ENCODE measurements around the gene ARHGEF1. TPM values are rescaled to one million over a fixed set of nuclear protein-coding genes. Genes with fewer than 3 reads are reported as not detected.
A peak's percentile ranks its signal among the peaks of the same experiment; 100 is the strongest.

Gene ARHGEF1
- total RNA-seq (2022) (106 and 108 TPM in 2 replicates), Bru-seq, nascent RNA (percentile 66 among the genes with signal in this experiment), BruChase-seq, experiment 1, labeled RNA remaining after a 6-hour chase (percentile 83 among the genes with signal in this experiment), BruChase-seq, experiment 2, labeled RNA remaining after a 2-hour chase (percentile 75 among the genes with signal in this experiment)
- long read RNA-seq, transcript ARHGEF1-201 (29 exons, 3,171 nt): minor isoform, 27 of 245 reads
- long read RNA-seq, transcript ARHGEF1-203 (29 exons, 3,243 nt): major isoform, 108 of 245 reads
- long read RNA-seq, partial matches to known transcripts: 60 of 245 reads
- long read RNA-seq, other reads (novel, unspliced or antisense): 48 of 245 reads

GRCh38 chr19:41882568-41883462 is at the start of gene ARHGEF1:
ARHGEF1 (plus strand) TSS chr19:41883184; CDS start chr19:41888083, 4,899 bp downstream.
- H3K36me3 Mint-ChIP-seq (ENCODE audit: insufficient read depth, unreplicated experiment): peaks cover 15% of the 10 kb centered on the region
- no peaks in the 10 kb centered on the region for H3K27me3 Mint-ChIP-seq (ENCODE audit: insufficient read depth, unreplicated experiment)
- TF ChIP-seq CTCF (IDR thresholded peaks at IDR 0.05; ENCODE audit: unreplicated experiment): no peak
- POLR2A ChIA-PET: interaction anchor here (0.6 to 9.8 kb wide), 10 partner anchors 9 to 194 kb away, joined by 3 to 125 read pairs (median 8); partner anchors contain the start of genes RABAC1, RPS19 and ZNF574
- peak; percentile 49 for DNase-seq (ENCODE audit: unreplicated experiment)
- no peaks in the 10 kb centered on the region for H3K9me3 Mint-ChIP-seq (ENCODE audit: unreplicated experiment)
- H3K27ac Mint-ChIP-seq (ENCODE audit: low read depth, unreplicated experiment): peak within 1 kb of the TSS; percentile 95
- intact Hi-C loops (cut with micrococcal nuclease): no loop called here
- peaks cover 24% of the 10 kb centered on the region for H3K4me1 Mint-ChIP-seq (ENCODE audit: insufficient read depth, unreplicated experiment)
- H3K4me3 Mint-ChIP-seq (ENCODE audit: unreplicated experiment): peak within 1 kb of the TSS; percentile 77
- CTCF ChIA-PET: interaction anchor here (0.5 to 2.0 kb wide), 6 partner anchors 9 to 329 kb away, joined by 3 to 6 read pairs (median 4); no protein-coding TSS in a partner anchor
- TSS peak; percentile 26 for BruUV-seq (replicated peaks)

- no peak for DNase-seq (ENCODE audit: unreplicated experiment)
- H3K27ac Mint-ChIP-seq (ENCODE audit: low read depth, unreplicated experiment): no peak overlapping the region
- H3K27me3 Mint-ChIP-seq (ENCODE audit: insufficient read depth, unreplicated experiment): peaks cover 83% of the 10 kb centered on the region
- ChIA-PET CTCF (interaction anchor here (0.5 to 1.7 kb wide), 8 partner anchors 13 to 604 kb away, joined by 3 to 7 read pairs (median 3); no protein-coding TSS in a partner anchor), POLR2A (interaction anchor here (0.6 kb wide), 1 partner anchor 12 kb away, joined by 3 read pairs; no protein-coding TSS in a partner anchor)
- H3K36me3 Mint-ChIP-seq (ENCODE audit: insufficient read depth, unreplicated experiment): no peaks in the 10 kb centered on the region
- intact Hi-C loops (cut with micrococcal nuclease): no loop called here
- H3K4me1 Mint-ChIP-seq (ENCODE audit: insufficient read depth, unreplicated experiment): no peaks in the 10 kb centered on the region
- no peak for TF ChIP-seq CTCF (IDR thresholded peaks at IDR 0.05; ENCODE audit: unreplicated experiment)
- no peak overlapping the region for H3K4me3 Mint-ChIP-seq (ENCODE audit: unreplicated experiment)
- BruUV-seq (replicated peaks): no TSS peak
- H3K9me3 Mint-ChIP-seq (ENCODE audit: unreplicated experiment): no peaks in the 10 kb centered on the region
These were observed 44.8 kb upstream of the ARHGEF1 start for GRCh38 chr19:41837981-41838708.

- Mint-ChIP-seq H3K4me1 (ENCODE audit: insufficient read depth, unreplicated experiment) (no peaks in the 10 kb centered on the region), H3K4me3 (ENCODE audit: unreplicated experiment) (no peak overlapping the region), H3K36me3 (ENCODE audit: insufficient read depth, unreplicated experiment) (no peaks in the 10 kb centered on the region), H3K27ac (ENCODE audit: low read depth, unreplicated experiment) (no peak overlapping the region), H3K27me3 (ENCODE audit: insufficient read depth, unreplicated experiment) (peaks cover 91% of the 10 kb centered on the region), H3K9me3 (ENCODE audit: unreplicated experiment) (peaks cover 8% of the 10 kb centered on the region)
- BruUV-seq (replicated peaks): no TSS peak
- CTCF ChIA-PET: interaction anchor here (0.6 to 1.1 kb wide), 2 partner anchors 20 to 1660 kb away, joined by 3 to 6 read pairs; no protein-coding TSS in a partner anchor
- intact Hi-C loops (cut with micrococcal nuclease): no loop called here
- TF ChIP-seq CTCF (IDR thresholded peaks at IDR 0.05; ENCODE audit: unreplicated experiment): no peak
- POLR2A ChIA-PET: no interaction called here
- no peak for DNase-seq (ENCODE audit: unreplicated experiment)
These were observed 43.8 kb upstream of the ARHGEF1 start for GRCh38 chr19:41839211-41839610.

All from MCF 10A (cell line).